A549 (cell line): ENCODE measurements around the gene MAGI2. TPM values are rescaled to one million over a fixed set of nuclear protein-coding genes. Genes with fewer than 3 reads are reported as not detected.
A peak's percentile ranks its signal among the peaks of the same experiment; 100 is the strongest.

ENCODE experiments used
- ATAC-seq, 2 experiments: fragments of 200-7000 bp in 1 of 2; fragments of >200 bp in 1 of 2; cut with Nextera tagmentation in 1 of 2; cut with Tn5 transposase in 1 of 2; 3 replicates each; pipeline versions ENCODE4 v1.8.0 to v1.9.1; 2018 to 2020; ENCODE audit warnings: mild to moderate bottlenecking in 1 of 2, moderate library complexity in 1 of 2
- CTCF ChIA-PET: fragments of 300-600 bp; sonication (Branson Sonifier 250); formaldehyde crosslinking; extraction: SDS; loops from one replicate; lab custom pipeline; 2021; ENCODE audit warnings: antibody characterized with exemption, inconsistent platforms; lab: Yijun Ruan, JAX
- POLR2A ChIA-PET: fragments of 350-600 bp; formaldehyde crosslinking; extraction: SDS; loops from one replicate; lab custom pipeline; 2021; ENCODE audit warnings: antibody characterized with exemption, inconsistent platforms; lab: Yijun Ruan, JAX
- DNase-seq, 2 experiments: peaks; one replicate each; pipeline versions ENCODE4 v3.0.0 to v3.0.0-alpha.2; 2011 to 2016; ENCODE audit warnings: low read depth in 1 of 2, low spot score in 1 of 2
- FAIRE-seq: peaks from 2 replicates; lab custom pipeline; 2011; peaks lifted over from hg19 to GRCh38; lab: Jason Lieb, UNC
- H3K27ac ChIP-seq, 2 experiments: fragments of >200 bp; sonication (Bioruptor Twin); formaldehyde crosslinking; 3 replicates each; pipeline ENCODE4 v1.5.1; 2016 to 2017
- H3K4me1 ChIP-seq: fragments of >200 bp; sonication (Bioruptor Twin); formaldehyde crosslinking; 3 replicates; pipeline ENCODE4 v1.6.1; 2016
- H3K4me2 ChIP-seq: fragments of >200 bp; sonication (Bioruptor Twin); formaldehyde crosslinking; 3 replicates; pipeline ENCODE4 v1.6.1; 2016
- H3K4me3 ChIP-seq: fragments of >200 bp; sonication (Bioruptor Twin); formaldehyde crosslinking; 3 replicates; pipeline ENCODE4 v1.5.1; 2016
- H3K9me3 ChIP-seq: fragments of >200 bp; sonication (Bioruptor Twin); formaldehyde crosslinking; 3 replicates; pipeline ENCODE4 v1.6.1; 2016
- ATOH8 ChIP-seq: fragments of 250-450 bp; sonication (Bioruptor Pico); IDR thresholded peaks from 2 replicates; pipeline ENCODE4 v1.5.0; 2020; ENCODE audit warnings: low read depth, mild to moderate bottlenecking, moderate library complexity
- BCL3 ChIP-seq: fragments of >200 bp; sonication (Bioruptor Twin); formaldehyde crosslinking; IDR thresholded peaks from 3 replicates; pipeline ENCODE4 v1.6.1; 2016
- BHLHE40 ChIP-seq: IDR thresholded peaks from 2 replicates; pipeline ENCODE4 v1.6.1; 2012; ENCODE audit warnings: low read depth, low read length, inconsistent platforms
- CBX2 ChIP-seq: fragments of 200-600 bp; sonication (generic); IDR thresholded peaks from 2 replicates; pipeline ENCODE4 v1.6.1; 2016; ENCODE audit warnings: low read depth, mild to moderate bottlenecking, borderline replicate concordance
- CBX8 ChIP-seq: fragments of 200-600 bp; sonication (generic); IDR thresholded peaks from 2 replicates; pipeline ENCODE4 v1.6.1; 2016
- CEBPB ChIP-seq, 2 experiments: fragments of >200 bp in 1 of 2; sonication (Bioruptor Twin) in 1 of 2; formaldehyde crosslinking in 1 of 2; IDR thresholded peaks; 2 replicates each; pipeline ENCODE4 v1.6.1; 2012 to 2016
- CHD2 ChIP-seq: fragments of 150-350 bp; IDR thresholded peaks from 2 replicates; pipeline ENCODE4 v1.6.1; 2014; ENCODE audit warnings: low read length; ENCODE audit not compliant: partially characterized antibody
- CHD4 ChIP-seq: fragments of 200-600 bp; sonication (generic); IDR thresholded peaks from 2 replicates; pipeline ENCODE4 v1.6.1; 2016; ENCODE audit warnings: antibody characterized with exemption, mild to moderate bottlenecking, borderline replicate concordance
- EHF ChIP-seq: fragments of 250-450 bp; sonication (Bioruptor Pico); IDR thresholded peaks from 2 replicates; pipeline ENCODE4 v1.5.0; 2020; ENCODE audit warnings: mild to moderate bottlenecking
- EHMT2 ChIP-seq: fragments of 200-600 bp; sonication (generic); IDR thresholded peaks from 2 replicates; pipeline ENCODE4 v1.6.1; 2016; ENCODE audit warnings: antibody characterized with exemption, low read depth, mild to moderate bottlenecking, moderate library complexity
- ELK1 ChIP-seq: fragments of 150-350 bp; IDR thresholded peaks from 2 replicates; pipeline ENCODE4 v1.6.1; 2014; ENCODE audit warnings: low read depth, mild to moderate bottlenecking, low read length
- EP300 ChIP-seq, 2 experiments: fragments of >200 bp; sonication (Bioruptor Twin); formaldehyde crosslinking; IDR thresholded peaks; 2 replicates in 1 of 2; 3 replicates in 1 of 2; pipeline ENCODE4 v1.6.1; 2016 to 2017
- ESRRA ChIP-seq: fragments of 150-350 bp; IDR thresholded peaks from 2 replicates; pipeline ENCODE4 v1.6.1; 2014; ENCODE audit warnings: mild to moderate bottlenecking, low read length, borderline replicate concordance
- FOSL2 ChIP-seq, 2 experiments: fragments of 450-650 bp in 1 of 2; fragments of >200 bp in 1 of 2; sonication (Bioruptor Twin) in 1 of 2; formaldehyde crosslinking; IDR thresholded peaks; 2 replicates each; pipeline versions ENCODE4 v1.5.0 to v1.6.1; 2016 to 2020; ENCODE audit warnings: mild to moderate bottlenecking in 1 of 2, moderate library complexity in 1 of 2
- FOXS1 ChIP-seq: fragments of 250-450 bp; sonication (Bioruptor Pico); IDR thresholded peaks from 2 replicates; pipeline ENCODE4 v1.5.0; 2020; ENCODE audit warnings: mild to moderate bottlenecking, moderate library complexity
- GATA3 ChIP-seq: IDR thresholded peaks from 2 replicates; pipeline ENCODE4 v1.6.1; 2012; ENCODE audit warnings: borderline replicate concordance
- HDAC2 ChIP-seq: fragments of 200-600 bp; sonication (generic); IDR thresholded peaks from 2 replicates; pipeline ENCODE4 v1.6.1; 2016
- HES2 ChIP-seq: fragments of >200 bp; sonication (Bioruptor Twin); formaldehyde crosslinking; IDR thresholded peaks from 2 replicates; pipeline ENCODE4 v1.6.1; 2016
- HEYL ChIP-seq: fragments of 250-450 bp; sonication (Bioruptor Pico); IDR thresholded peaks from 2 replicates; pipeline ENCODE4 v1.8.0; 2021; ENCODE audit warnings: mild to moderate bottlenecking, moderate library complexity
- HOXA7 ChIP-seq: fragments of 250-450 bp; sonication (Bioruptor Pico); IDR thresholded peaks from 2 replicates; pipeline ENCODE4 v1.5.0; 2020; ENCODE audit warnings: mild to moderate bottlenecking, moderate library complexity
- JUNB ChIP-seq: fragments of >200 bp; sonication (Bioruptor Twin); formaldehyde crosslinking; IDR thresholded peaks from 2 replicates; pipeline ENCODE4 v1.6.1; 2016
- KDM1A ChIP-seq: fragments of 200-600 bp; sonication (generic); IDR thresholded peaks from 2 replicates; pipeline ENCODE4 v1.6.1; 2016; ENCODE audit warnings: low read depth, mild to moderate bottlenecking
- KDM5A ChIP-seq: fragments of 200-600 bp; sonication (generic); IDR thresholded peaks from 2 replicates; pipeline ENCODE4 v1.6.1; 2016; ENCODE audit warnings: antibody characterized with exemption, mild to moderate bottlenecking
- MAFK ChIP-seq: fragments of 450-650 bp; IDR thresholded peaks from 2 replicates; pipeline ENCODE4 v1.6.1; 2014; ENCODE audit not compliant: partially characterized antibody
- MAZ ChIP-seq: fragments of 150-350 bp; IDR thresholded peaks from 2 replicates; pipeline ENCODE4 v1.6.1; 2014; ENCODE audit warnings: antibody characterized with exemption, low read depth, low read length, borderline replicate concordance
- MYC ChIP-seq: IDR thresholded peaks from 2 replicates; pipeline ENCODE4 v1.6.1; 2012; ENCODE audit warnings: mild to moderate bottlenecking, inconsistent platforms, low read length, improper control_type of control experiment, borderline replicate concordance
- NFE2L2 ChIP-seq: fragments of 150-350 bp; conservative IDR thresholded peaks from 2 replicates; pipeline ENCODE4 v1.6.1; 2014; ENCODE audit warnings: low read length
- NPAS2 ChIP-seq: fragments of 250-450 bp; sonication (Bioruptor Pico); IDR thresholded peaks from 2 replicates; pipeline ENCODE4 v1.8.0; 2022; ENCODE audit warnings: mild to moderate bottlenecking, moderate library complexity, borderline replicate concordance
- NR3C1 ChIP-seq: fragments of >200 bp; sonication (Bioruptor Twin); formaldehyde crosslinking; IDR thresholded peaks from 3 replicates; pipeline ENCODE4 v1.6.1; 2017
- PBX3 ChIP-seq: IDR thresholded peaks from 2 replicates; pipeline ENCODE4 v1.6.1; 2012
- PHF8 ChIP-seq: fragments of 200-600 bp; sonication (generic); IDR thresholded peaks from 2 replicates; pipeline ENCODE4 v1.6.1; 2016; ENCODE audit warnings: low read depth, mild to moderate bottlenecking, antibody characterized with exemption, moderate library complexity, borderline replicate concordance
- POLR2A ChIP-seq: IDR thresholded peaks from 2 replicates; pipeline ENCODE4 v1.6.1; 2012; ENCODE audit warnings: mild to moderate bottlenecking, low read length
- POLR2AphosphoS2 ChIP-seq: conservative IDR thresholded peaks from 2 replicates; pipeline ENCODE4 v1.6.1; 2012; ENCODE audit warnings: low read length, improper control_type of control experiment, inconsistent platforms
- RAD21 ChIP-seq, 2 experiments: fragments of >200 bp in 1 of 2; sonication (Bioruptor Twin) in 1 of 2; formaldehyde crosslinking in 1 of 2; IDR thresholded peaks in 1 of 2; conservative IDR thresholded peaks in 1 of 2; 2 replicates in 1 of 2; 3 replicates in 1 of 2; pipeline ENCODE4 v1.6.1; 2012 to 2018; ENCODE audit warnings: inconsistent platforms in 1 of 2
- SMC3 ChIP-seq: fragments of >200 bp; sonication (Bioruptor Twin); formaldehyde crosslinking; IDR thresholded peaks from 3 replicates; pipeline ENCODE4 v1.6.1; 2018; ENCODE audit warnings: inconsistent platforms
- TFCP2L1 ChIP-seq: fragments of 250-450 bp; sonication (Bioruptor Pico); IDR thresholded peaks from 2 replicates; pipeline ENCODE4 v1.5.0; 2021; ENCODE audit warnings: mild to moderate bottlenecking
- ZFP36 ChIP-seq: fragments of 450-650 bp; IDR thresholded peaks from 2 replicates; pipeline ENCODE4 v1.6.1; 2014; ENCODE audit warnings: borderline replicate concordance; ENCODE audit not compliant: partially characterized antibody
- ZNF302 ChIP-seq: fragments of 250-450 bp; sonication (Bioruptor Pico); IDR thresholded peaks from 2 replicates; pipeline ENCODE4 v1.9.0; 2021; ENCODE audit warnings: inconsistent platforms, mild to moderate bottlenecking, moderate library complexity
- ZSCAN20 ChIP-seq: fragments of 250-450 bp; sonication (Bioruptor Pico); IDR thresholded peaks from 2 replicates; pipeline ENCODE4 v1.8.0; 2022; ENCODE audit warnings: mild to moderate bottlenecking, moderate library complexity
- WGBS: methylation state at CpG from one replicate; pipeline ENCODE4 v1.1.6; 2017; ENCODE audit errors: missing lambda C conversion rate; 5-methylcytosine and 5-hydroxymethylcytosine counted together
- polyA plus RNA-seq, 4 experiments: library from polyadenylated mRNA; depleted of rRNA in 3 of 4; stranded (reverse); fragments of >200 nt; fragmentation: RNase III in 1 of 4; extraction: RNeasy Plus Mini Kit Qiagen cat#74134 plus additional on column Dnase treatment in 1 of 4; gene quantifications; 2 replicates in 3 of 4; 3 replicates in 1 of 4; pipeline ENCODE4 v1.2.3, GENCODE V29; 2011 to 2017

MAGI2 gene
- polyA plus RNA-seq, 2 of the 4 experiments (the other 2 are of a cell fraction): 0.48 to 0.81 TPM

- TF ChIP-seq PBX3 (no peak), GATA3 (no peak), ZFP36 (no peak), CHD2 (no peak)
These were observed 31.7 kb downstream of the MAGI2 start (continued) for GRCh38 chr7:79421751-79422150.

- Histone ChIP-seq H3K9me3 (no peaks in the 10 kb centered on the region), H3K27ac (peak overlapping the region; percentile 42 to 47; a peak in 4 of 6 replicates), H3K4me1 (peaks cover 17% of the 10 kb centered on the region), H3K4me2 (peak overlapping the region; percentile 63), H3K4me3 (0 out of 3 replicates have a peak overlapping the region, but pooled peaks have one; percentile 5)
- ChIA-PET CTCF (no interaction called here), POLR2A (no interaction called here)
- ATAC-seq (peak; percentile 89 to 93), DNase-seq (peak in 1 of 2 experiments; percentile 81), FAIRE-seq (no peak)
- WGBS: 4% methylated on average over 2 of the region's 2 CpGs
- TF ChIP-seq ATOH8 (CRISPR knock-in tag) (no peak), HOXA7 (CRISPR knock-in tag) (no peak), RAD21 (conservative IDR thresholded peaks at IDR 0.05 in 1 of 2, IDR thresholded peaks at IDR 0.05 in 1 of 2) (peak; percentile 9 to 33; a peak in 1 of 5 replicates), TFCP2L1 (no peak), EP300 (IDR thresholded peaks at IDR 0.05) (peak in 1 of 2 experiments; percentile 44; a peak in 2 of 5 replicates), KDM1A (no peak), POLR2A (no peak), ELK1 (no peak), MYC (no peak), ZNF302 (CRISPR knock-in tag) (no peak), EHF (CRISPR knock-in tag) (no peak), ZSCAN20 (CRISPR knock-in tag) (no peak), EHMT2 (no peak), POLR2AphosphoS2 (no peak), CBX2 (no peak), SMC3 (0 out of 3 replicates have a peak, but pooled peaks have one; percentile 8), FOXS1 (CRISPR knock-in tag) (no peak), BHLHE40 (no peak), ESRRA (no peak), NR3C1 (no peak), ZFP36 (no peak), BCL3 (no peak), MAFK (peak; percentile 91), MAZ (no peak), GATA3 (peak; percentile 63), NFE2L2 (no peak), KDM5A (no peak), HEYL (CRISPR knock-in tag) (no peak), CHD4 (no peak), HDAC2 (no peak), JUNB (peak; percentile 72), NPAS2 (CRISPR knock-in tag) (no peak), HES2 (no peak), FOSL2 (IDR thresholded peaks at IDR 0.05) (peak; percentile 69), FOSL2 (CRISPR knock-in tag; IDR thresholded peaks at IDR 0.05) (peak; percentile 81), PHF8 (no peak), CEBPB (IDR thresholded peaks at IDR 0.05) (peak; percentile 60 to 81; a peak in 3 of 4 replicates), CBX8 (no peak)
These were observed 33.0 kb downstream of the MAGI2 start for GRCh38 chr7:79420464-79420863.
